Keratinocyte (primary cell): ENCODE results near the gene SLC13A5.

Experiments used
- EZH2 ChIP-seq: IDR thresholded peaks from one replicate; pipeline ENCODE4 v1.6.1; 2012; ENCODE audit warnings: inconsistent platforms, mild to moderate bottlenecking, low read length, moderate library complexity
- TF ChIP-seq, protein P1 (sequence below), 3 experiments: IDR thresholded peaks in 1 of 3; conservative IDR thresholded peaks in 1 of 3; optimal IDR thresholded peaks in 1 of 3; 2 replicates in 2 of 3; 3 replicates in 1 of 3; pipeline versions ENCODE3 to v1.5.1; 2011; ENCODE audit warnings: low read length in 3 of 3, mild to moderate bottlenecking in 3 of 3, moderate library complexity in 2 of 3, control low read depth in 1 of 3, inconsistent platforms in 1 of 3; ENCODE audit not compliant: insufficient read depth in 2 of 3; ENCODE audit errors: extremely low read depth in 1 of 3

DNA sequence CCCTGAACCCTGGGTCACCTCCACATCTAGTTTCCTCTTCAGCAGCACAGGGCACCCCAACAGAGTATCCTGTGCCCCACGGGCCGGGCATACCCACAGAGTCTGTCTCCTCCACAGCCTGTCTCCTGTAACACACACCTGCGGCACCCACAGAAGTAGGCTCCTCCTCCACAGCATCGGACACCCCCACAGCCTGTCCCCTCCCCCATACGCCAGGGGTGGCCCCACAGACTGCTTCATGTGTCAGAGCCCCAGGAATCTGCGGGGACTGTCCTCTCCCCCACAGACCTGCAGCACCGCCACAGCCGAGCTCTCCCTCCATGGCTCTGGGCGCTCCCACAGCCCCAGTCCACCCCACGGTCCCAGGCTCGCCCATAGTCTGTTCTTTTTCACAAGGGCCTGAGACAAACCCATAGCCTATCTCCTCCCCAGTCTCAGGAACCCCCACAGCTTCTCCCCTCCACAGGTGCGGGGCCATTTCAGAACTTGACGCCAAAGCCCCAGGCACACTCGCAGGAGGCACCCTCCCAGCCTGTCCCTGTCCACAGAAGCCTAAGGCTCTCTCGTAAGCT lies 74.1 kb downstream of the SLC13A5 start:
- TF ChIP-seq, protein P1, sequence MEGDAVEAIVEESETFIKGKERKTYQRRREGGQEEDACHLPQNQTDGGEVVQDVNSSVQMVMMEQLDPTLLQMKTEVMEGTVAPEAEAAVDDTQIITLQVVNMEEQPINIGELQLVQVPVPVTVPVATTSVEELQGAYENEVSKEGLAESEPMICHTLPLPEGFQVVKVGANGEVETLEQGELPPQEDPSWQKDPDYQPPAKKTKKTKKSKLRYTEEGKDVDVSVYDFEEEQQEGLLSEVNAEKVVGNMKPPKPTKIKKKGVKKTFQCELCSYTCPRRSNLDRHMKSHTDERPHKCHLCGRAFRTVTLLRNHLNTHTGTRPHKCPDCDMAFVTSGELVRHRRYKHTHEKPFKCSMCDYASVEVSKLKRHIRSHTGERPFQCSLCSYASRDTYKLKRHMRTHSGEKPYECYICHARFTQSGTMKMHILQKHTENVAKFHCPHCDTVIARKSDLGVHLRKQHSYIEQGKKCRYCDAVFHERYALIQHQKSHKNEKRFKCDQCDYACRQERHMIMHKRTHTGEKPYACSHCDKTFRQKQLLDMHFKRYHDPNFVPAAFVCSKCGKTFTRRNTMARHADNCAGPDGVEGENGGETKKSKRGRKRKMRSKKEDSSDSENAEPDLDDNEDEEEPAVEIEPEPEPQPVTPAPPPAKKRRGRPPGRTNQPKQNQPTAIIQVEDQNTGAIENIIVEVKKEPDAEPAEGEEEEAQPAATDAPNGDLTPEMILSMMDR (optimal IDR thresholded peaks at IDR 0.05 in 1 of 3, IDR thresholded peaks at IDR 0.05 in 1 of 3, conservative IDR thresholded peaks at IDR 0.05 in 1 of 3; ENCODE audit: extremely low read depth in 1 of 3, insufficient read depth in 2 of 3, low read length in 3 of 3), result no peak
- no peak for TF ChIP-seq EZH2
